ENCODE data around the gene BLCAP. TPM values are rescaled to one million over a fixed set of nuclear protein-coding genes. Genes with fewer than 3 reads are reported as not detected.

The BLCAP gene
- total RNA-seq, 1 donor from 2014 or later: 97.2 TPM

GRCh38 chr20:37529214-37529967, 1.7 kb upstream of the BLCAP start:
- Mint-ChIP-seq H3K4me3 (ENCODE audit: unreplicated experiment) (peak overlapping the region; percentile 41), H3K27ac (ENCODE audit: unreplicated experiment) (no peak overlapping the region), H3K27me3 (ENCODE audit: unreplicated experiment) (peaks cover 2% of the 10 kb centered on the region), H3K36me3 (ENCODE audit: unreplicated experiment) (no peaks in the 10 kb centered on the region), H3K4me1 (ENCODE audit: low read depth, unreplicated experiment) (peaks cover 26% of the 10 kb centered on the region), H3K9me3 (ENCODE audit: unreplicated experiment) (peaks cover 7% of the 10 kb centered on the region)
- TF ChIP-seq CTCF (IDR thresholded peaks at IDR 0.05; ENCODE audit: partially characterized antibody, unreplicated experiment): no peak
- DNase-seq: no peak

DNA sequence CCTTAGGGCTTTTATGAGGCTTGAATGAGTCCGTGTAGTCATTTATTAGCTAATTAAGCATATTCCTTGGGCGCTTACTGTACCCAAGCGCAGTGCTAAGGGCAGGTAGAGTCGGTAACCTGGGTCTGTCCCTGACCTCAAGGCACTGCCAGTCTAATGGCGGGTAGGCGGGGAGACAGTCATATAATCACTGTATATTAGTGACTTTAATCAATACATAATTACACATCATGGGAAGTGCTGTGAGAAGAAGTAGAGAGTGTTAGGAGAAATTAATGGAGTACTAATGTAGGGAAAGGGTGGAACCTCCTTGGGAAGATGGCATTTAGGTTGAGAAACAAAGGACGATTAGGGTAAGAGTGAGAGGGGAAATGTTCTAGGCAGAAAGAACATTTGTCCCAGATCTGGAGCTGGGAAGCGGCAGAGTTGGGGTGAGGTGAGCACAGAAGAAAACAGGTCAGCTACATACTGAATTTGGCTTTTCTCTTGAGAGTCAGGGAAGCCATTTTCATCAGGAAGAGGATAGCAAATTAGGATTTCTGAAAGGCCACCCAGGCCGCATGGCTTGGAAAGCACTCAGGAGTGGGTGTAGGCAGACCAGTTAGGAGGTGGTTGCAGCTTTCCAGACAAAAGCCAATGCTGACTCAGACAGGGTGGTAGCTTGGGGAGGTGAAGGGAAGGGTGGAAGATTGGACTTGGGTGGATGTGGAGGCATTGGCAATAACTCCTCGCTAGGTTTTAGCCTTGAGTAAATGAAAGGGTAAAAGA, 954 bp upstream of the BLCAP start:
- Mint-ChIP-seq H3K9me3 (ENCODE audit: unreplicated experiment) (peaks cover 5% of the 10 kb centered on the region), H3K4me3 (ENCODE audit: unreplicated experiment) (peak overlapping the region; percentile 95), H3K27ac (ENCODE audit: unreplicated experiment) (peak overlapping the region; percentile 99), H3K36me3 (ENCODE audit: unreplicated experiment) (no peaks in the 10 kb centered on the region), H3K27me3 (ENCODE audit: unreplicated experiment) (peaks cover 3% of the 10 kb centered on the region), H3K4me1 (ENCODE audit: low read depth, unreplicated experiment) (peaks cover 30% of the 10 kb centered on the region)
- no peak for DNase-seq
- no peak for TF ChIP-seq CTCF (IDR thresholded peaks at IDR 0.05; ENCODE audit: partially characterized antibody, unreplicated experiment)

DNA sequence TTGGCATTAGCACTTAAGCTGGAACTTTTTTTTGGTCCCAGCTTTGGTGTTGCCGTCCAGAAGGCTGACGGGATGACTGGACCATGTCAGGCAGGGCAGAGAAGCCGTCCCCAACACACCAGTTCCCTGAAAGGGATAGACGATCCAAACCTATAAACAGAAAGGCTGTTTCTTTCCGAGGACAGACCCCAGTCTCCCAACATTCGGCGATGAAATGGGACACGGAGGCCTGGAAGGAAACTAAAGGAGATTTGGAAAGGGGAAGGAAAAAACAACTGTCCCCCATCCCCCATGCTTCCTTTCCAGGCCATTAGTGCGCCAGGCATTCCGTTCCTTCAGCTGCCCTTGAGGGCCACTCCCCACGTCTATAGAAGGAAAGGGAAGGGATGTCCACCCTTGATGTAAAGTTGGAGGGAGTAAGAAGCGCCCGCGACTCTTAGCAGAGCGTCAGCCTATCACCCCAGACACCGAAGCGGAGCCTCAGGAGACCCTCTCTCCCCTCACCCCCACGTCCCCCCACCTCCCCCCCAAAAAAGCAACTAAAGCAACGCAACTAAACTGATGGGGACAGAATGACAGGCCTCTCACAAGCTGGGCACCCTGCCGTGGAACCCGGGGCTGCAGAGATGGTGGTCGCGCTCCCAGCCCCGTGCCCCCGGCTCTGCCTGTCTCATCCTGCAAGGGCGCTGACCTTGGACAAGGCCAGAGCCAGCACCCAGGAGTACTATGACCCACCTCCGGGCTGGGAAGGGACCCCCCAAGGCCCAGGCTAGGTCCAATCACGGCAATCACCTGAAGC, 638 bp downstream of the BLCAP start:
- peak overlapping the region; percentile 99 for H3K27ac Mint-ChIP-seq (ENCODE audit: unreplicated experiment)
- peaks cover 5% of the 10 kb centered on the region for H3K9me3 Mint-ChIP-seq (ENCODE audit: unreplicated experiment)
- peak overlapping the region; percentile 95 for H3K4me3 Mint-ChIP-seq (ENCODE audit: unreplicated experiment)
- peaks cover 34% of the 10 kb centered on the region for H3K4me1 Mint-ChIP-seq (ENCODE audit: low read depth, unreplicated experiment)
- H3K27me3 Mint-ChIP-seq (ENCODE audit: unreplicated experiment): peaks cover 8% of the 10 kb centered on the region
- no peak for TF ChIP-seq CTCF (IDR thresholded peaks at IDR 0.05; ENCODE audit: partially characterized antibody, unreplicated experiment)
- no peaks in the 10 kb centered on the region for H3K36me3 Mint-ChIP-seq (ENCODE audit: unreplicated experiment)
- peak; percentile 35 for DNase-seq

GRCh38 chr20:37526238-37526838, 1.3 kb downstream of the BLCAP start:
- Mint-ChIP-seq H3K27ac (ENCODE audit: unreplicated experiment) (peak overlapping the region; percentile 99), H3K9me3 (ENCODE audit: unreplicated experiment) (peaks cover 10% of the 10 kb centered on the region), H3K4me1 (ENCODE audit: low read depth, unreplicated experiment) (peaks cover 34% of the 10 kb centered on the region), H3K36me3 (ENCODE audit: unreplicated experiment) (peaks cover 6% of the 10 kb centered on the region), H3K4me3 (ENCODE audit: unreplicated experiment) (peak overlapping the region; percentile 95), H3K27me3 (ENCODE audit: unreplicated experiment) (peaks cover 10% of the 10 kb centered on the region)
- DNase-seq: no peak
- TF ChIP-seq CTCF (IDR thresholded peaks at IDR 0.05; ENCODE audit: partially characterized antibody, unreplicated experiment): no peak

Data from glutamatergic neuron (in vitro differentiated cells).